Tibial nerve (tissue), 3 donors: ENCODE data around the gene USP4.

ENCODE experiments used
- POLR2A ChIP-seq, 2 donors: fragments of 450-650 bp; IDR thresholded peaks; one replicate each; pipeline ENCODE4 v1.6.1; 2017; ENCODE audit warnings: antibody characterized with exemption in 2 of 2, mild to moderate bottlenecking in 2 of 2, moderate library complexity in 2 of 2
- TF ChIP-seq, protein P1 (sequence below), 5 experiments: fragments of 200-600 bp in 3 of 5; fragments of 450-650 bp in 2 of 5; sonication (generic) in 3 of 5; IDR thresholded peaks; one replicate each; pipeline ENCODE4 v1.5.1; 2016 to 2019; ENCODE audit warnings: antibody characterized with exemption in 5 of 5, mild to moderate bottlenecking in 3 of 5, moderate library complexity in 2 of 5

DNA sequence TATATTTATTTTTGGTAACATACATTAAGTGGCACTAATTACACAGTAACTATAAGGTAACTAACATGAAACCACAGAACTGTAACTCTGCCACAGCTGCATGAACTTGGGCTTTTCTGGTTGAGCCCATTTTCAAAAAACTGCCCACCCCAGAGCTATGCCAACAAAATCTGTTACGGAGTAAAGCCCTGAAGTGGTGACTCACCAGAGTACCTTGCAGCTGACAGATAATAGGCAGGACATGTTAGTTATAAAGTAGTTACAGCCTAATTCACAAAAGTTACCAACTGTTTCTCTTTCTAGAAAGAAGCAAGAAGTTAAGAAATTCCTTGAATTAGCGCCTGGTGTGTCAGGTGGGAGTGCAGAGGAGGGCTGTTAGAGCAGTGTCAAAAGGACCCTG lies 19.8 kb upstream of the USP4 start:
- TF ChIP-seq, protein P1, sequence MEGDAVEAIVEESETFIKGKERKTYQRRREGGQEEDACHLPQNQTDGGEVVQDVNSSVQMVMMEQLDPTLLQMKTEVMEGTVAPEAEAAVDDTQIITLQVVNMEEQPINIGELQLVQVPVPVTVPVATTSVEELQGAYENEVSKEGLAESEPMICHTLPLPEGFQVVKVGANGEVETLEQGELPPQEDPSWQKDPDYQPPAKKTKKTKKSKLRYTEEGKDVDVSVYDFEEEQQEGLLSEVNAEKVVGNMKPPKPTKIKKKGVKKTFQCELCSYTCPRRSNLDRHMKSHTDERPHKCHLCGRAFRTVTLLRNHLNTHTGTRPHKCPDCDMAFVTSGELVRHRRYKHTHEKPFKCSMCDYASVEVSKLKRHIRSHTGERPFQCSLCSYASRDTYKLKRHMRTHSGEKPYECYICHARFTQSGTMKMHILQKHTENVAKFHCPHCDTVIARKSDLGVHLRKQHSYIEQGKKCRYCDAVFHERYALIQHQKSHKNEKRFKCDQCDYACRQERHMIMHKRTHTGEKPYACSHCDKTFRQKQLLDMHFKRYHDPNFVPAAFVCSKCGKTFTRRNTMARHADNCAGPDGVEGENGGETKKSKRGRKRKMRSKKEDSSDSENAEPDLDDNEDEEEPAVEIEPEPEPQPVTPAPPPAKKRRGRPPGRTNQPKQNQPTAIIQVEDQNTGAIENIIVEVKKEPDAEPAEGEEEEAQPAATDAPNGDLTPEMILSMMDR (IDR thresholded peaks at IDR 0.05) = no peak
- no peak for TF ChIP-seq POLR2A (IDR thresholded peaks at IDR 0.05)
